ENCODE data around the gene CD80.
"Not testable (repeated sequence)": the region's sequence is repeated elsewhere in the genome, so short reads cannot be mapped to it uniquely, and the experiment has no call there.

Gene CD80

GRCh38 chr3:119569156-119569555, 9.7 kb upstream of the CD80 start:
- Histone ChIP-seq H3K79me2 (ENCODE audit: control insufficient read depth, low read length) (no peaks in the 10 kb centered on the region), H3K4me1 (ENCODE audit: control insufficient read depth, low read length) (no peaks in the 10 kb centered on the region), H3K4me2 (ENCODE audit: low read length) (no peak overlapping the region), H3K9me2 (replicated peaks; ENCODE audit: control insufficient read depth, low read length) (no peaks in the 10 kb centered on the region), H3K27ac (ENCODE audit: low read depth, low read length) (no peak overlapping the region), H3K36me3 (ENCODE audit: control insufficient read depth, low read length) (no peaks in the 10 kb centered on the region), H3F3A (ENCODE audit: control insufficient read depth, insufficient read depth) (no peaks in the 10 kb centered on the region), H3K9me3 (ENCODE audit: control insufficient read depth, insufficient read depth, low read length) (no peaks in the 10 kb centered on the region), H4K20me1 (ENCODE audit: control insufficient read depth, insufficient read depth, low read depth, low read length) (no peaks in the 10 kb centered on the region), H3K27me3 (ENCODE audit: control insufficient read depth, low read length) (no peaks in the 10 kb centered on the region), H3K4me3 (ENCODE audit: low read length) (no peak overlapping the region)
- TF ChIP-seq EZH2phosphoT487 (IDR thresholded peaks at IDR 0.05; ENCODE audit: borderline replicate concordance, low read length), result no peak
- TF ChIP-seq CTCF (IDR thresholded peaks at IDR 0.05; ENCODE audit: low read depth, low read length, poor library complexity, severe bottlenecking), result no peak

- H3K9me3 ChIP-seq (ENCODE audit: control insufficient read depth, insufficient read depth, low read length); H3K79me2 ChIP-seq (ENCODE audit: control insufficient read depth, low read length); H3K27ac ChIP-seq (ENCODE audit: low read depth, low read length); H3K36me3 ChIP-seq (ENCODE audit: control insufficient read depth, low read length); H3K27me3 ChIP-seq (ENCODE audit: control insufficient read depth, low read length); H3F3A ChIP-seq (ENCODE audit: control insufficient read depth, insufficient read depth); H3K4me3 ChIP-seq (ENCODE audit: low read length); H3K4me2 ChIP-seq (ENCODE audit: low read length); H4K20me1 ChIP-seq (ENCODE audit: control insufficient read depth, insufficient read depth, low read depth, low read length); H3K9me2 ChIP-seq (replicated peaks; ENCODE audit: control insufficient read depth, low read length): not testable (repeated sequence)
- H3K4me1 ChIP-seq (ENCODE audit: control insufficient read depth, low read length), result peaks cover 24% of the 10 kb centered on the region
Measured at GRCh38 chr3:119563334-119563733, 3.9 kb upstream of the CD80 start.

GRCh38 chr3:119562307-119562961, 3.0 kb upstream of the CD80 start:
- no peaks in the 10 kb centered on the region for H3F3A ChIP-seq (ENCODE audit: control insufficient read depth, insufficient read depth)
- H3K9me3 ChIP-seq (ENCODE audit: control insufficient read depth, insufficient read depth, low read length), result no peaks in the 10 kb centered on the region
- no peak for TF ChIP-seq CTCF (IDR thresholded peaks at IDR 0.05; ENCODE audit: low read depth, low read length, poor library complexity, severe bottlenecking)
- TF ChIP-seq EZH2phosphoT487 (IDR thresholded peaks at IDR 0.05; ENCODE audit: borderline replicate concordance, low read length), result no peak
- no peaks in the 10 kb centered on the region for H3K27me3 ChIP-seq (ENCODE audit: control insufficient read depth, low read length)
- peaks cover 33% of the 10 kb centered on the region for H3K4me1 ChIP-seq (ENCODE audit: control insufficient read depth, low read length)
- H3K36me3 ChIP-seq (ENCODE audit: control insufficient read depth, low read length), result peaks cover 4% of the 10 kb centered on the region
- no peaks in the 10 kb centered on the region for H3K9me2 ChIP-seq (replicated peaks; ENCODE audit: control insufficient read depth, low read length)
- H3K27ac ChIP-seq (ENCODE audit: low read depth, low read length), result no peak overlapping the region
- peaks cover 6% of the 10 kb centered on the region for H3K79me2 ChIP-seq (ENCODE audit: control insufficient read depth, low read length)
- no peak overlapping the region for H3K4me3 ChIP-seq (ENCODE audit: low read length)
- H4K20me1 ChIP-seq (ENCODE audit: control insufficient read depth, insufficient read depth, low read depth, low read length), result no peaks in the 10 kb centered on the region
- H3K4me2 ChIP-seq (ENCODE audit: low read length), result no peak overlapping the region

GRCh38 chr3:119560160-119560559, 746 bp upstream of the CD80 start:
- peaks cover 22% of the 10 kb centered on the region for H3K36me3 ChIP-seq (ENCODE audit: control insufficient read depth, low read length)
- H3K4me2 ChIP-seq (ENCODE audit: low read length), result peak overlapping the region; percentile 76
- no peaks in the 10 kb centered on the region for H3F3A ChIP-seq (ENCODE audit: control insufficient read depth, insufficient read depth)
- TF ChIP-seq CTCF (IDR thresholded peaks at IDR 0.05; ENCODE audit: low read depth, low read length, poor library complexity, severe bottlenecking) (no peak), EZH2phosphoT487 (IDR thresholded peaks at IDR 0.05; ENCODE audit: borderline replicate concordance, low read length) (no peak)
- H3K27me3 ChIP-seq (ENCODE audit: control insufficient read depth, low read length), result no peaks in the 10 kb centered on the region
- H3K4me3 ChIP-seq (ENCODE audit: low read length), result peak overlapping the region; percentile 77; the same call in 1 of the 2 replicates
- no peaks in the 10 kb centered on the region for H3K9me2 ChIP-seq (replicated peaks; ENCODE audit: control insufficient read depth, low read length)
- H3K27ac ChIP-seq (ENCODE audit: low read depth, low read length), result no peak overlapping the region
- no peaks in the 10 kb centered on the region for H3K9me3 ChIP-seq (ENCODE audit: control insufficient read depth, insufficient read depth, low read length)
- peaks cover 9% of the 10 kb centered on the region for H3K79me2 ChIP-seq (ENCODE audit: control insufficient read depth, low read length)
- peaks cover 55% of the 10 kb centered on the region for H3K4me1 ChIP-seq (ENCODE audit: control insufficient read depth, low read length)
- no peaks in the 10 kb centered on the region for H4K20me1 ChIP-seq (ENCODE audit: control insufficient read depth, insufficient read depth, low read depth, low read length)

Data from DOHH2 (cell line).